Stimulated activated effector memory CD8-positive, alpha-beta T cell treated with anti-CD3 and anti-CD28 coated beads, Interleukin-12 subunit alpha, Interleukin-12 subunit beta, amount 100 ng/mL, for 72 hours (primary cell): ENCODE data around the gene PPFIA2.

Experiments
- ATAC-seq: fragments of 150-1000 bp; cut with Tn5 transposase; 2 replicates; pipeline ENCODE4 v1.10.0; 2021
- DNase-seq, 2 donors: peaks; one replicate each; pipeline ENCODE4 v3.0.0; 2021 to 2022; ENCODE audit warnings: low spot score in 2 of 2
- H3K27ac Mint-ChIP-seq: one replicate; pipeline ENCODE4 v1.8.0; 2022; ENCODE audit warnings: mild to moderate bottlenecking, mixed read lengths
- H3K36me3 Mint-ChIP-seq: one replicate; pipeline ENCODE4 v1.8.0; 2022; ENCODE audit warnings: mild to moderate bottlenecking, mixed read lengths
- H3K4me1 Mint-ChIP-seq: one replicate; pipeline ENCODE4 v1.8.0; 2022; ENCODE audit warnings: mixed read lengths
- H3K4me3 Mint-ChIP-seq: one replicate; pipeline ENCODE4 v1.8.0; 2022; ENCODE audit warnings: mild to moderate bottlenecking, mixed read lengths
- H3K9me3 Mint-ChIP-seq: one replicate; pipeline ENCODE4 v1.8.0; 2022; ENCODE audit warnings: mixed read lengths

The PPFIA2 gene

GRCh38 chr12:81759190-81760051 lies at the start of gene PPFIA2:
TSS of gene PPFIA2 (minus strand) at chr12:81759350.
- peaks cover 10% of the 10 kb centered on the region for H3K4me1 Mint-ChIP-seq
- peak within 1 kb of the TSS; percentile 71 for H3K4me3 Mint-ChIP-seq
- DNase-seq: no peak
- no peaks in the 10 kb centered on the region for H3K9me3 Mint-ChIP-seq
- no peaks in the 10 kb centered on the region for H3K36me3 Mint-ChIP-seq
- ATAC-seq: peak; percentile 58
- H3K27ac Mint-ChIP-seq: no peak within 1 kb of the TSS

GRCh38 chr12:81800298-81801148 lies 41.4 kb upstream of the PPFIA2 start:
- Mint-ChIP-seq H3K27ac (no peak overlapping the region), H3K36me3 (no peaks in the 10 kb centered on the region), H3K9me3 (no peaks in the 10 kb centered on the region), H3K4me3 (no peak overlapping the region), H3K4me1 (no peaks in the 10 kb centered on the region)
- no peak for DNase-seq
- ATAC-seq: peak; percentile 61

GRCh38 chr12:81798294-81798693 lies 39.1 kb upstream of the PPFIA2 start:
- Mint-ChIP-seq H3K36me3 (no peaks in the 10 kb centered on the region), H3K9me3 (no peaks in the 10 kb centered on the region), H3K4me3 (no peak overlapping the region), H3K27ac (no peak overlapping the region), H3K4me1 (no peaks in the 10 kb centered on the region)
- ATAC-seq (no peak), DNase-seq (no peak)

- H3K4me1 Mint-ChIP-seq: no peaks in the 10 kb centered on the region
- H3K36me3 Mint-ChIP-seq: no peaks in the 10 kb centered on the region
- H3K9me3 Mint-ChIP-seq: no peaks in the 10 kb centered on the region
- ATAC-seq: no peak
- DNase-seq: no peak
- H3K4me3 Mint-ChIP-seq: no peak overlapping the region
- H3K27ac Mint-ChIP-seq: no peak overlapping the region
Observed at GRCh38 chr12:81797100-81797499, 38.0 kb upstream of the PPFIA2 start.

GRCh38 chr12:81792666-81793065 lies 33.5 kb upstream of the PPFIA2 start:
- Mint-ChIP-seq H3K36me3 (no peaks in the 10 kb centered on the region), H3K4me3 (no peak overlapping the region), H3K9me3 (no peaks in the 10 kb centered on the region), H3K27ac (no peak overlapping the region), H3K4me1 (no peaks in the 10 kb centered on the region)
- no peak for DNase-seq
- ATAC-seq: no peak

- no peaks in the 10 kb centered on the region for H3K4me1 Mint-ChIP-seq
- ATAC-seq (no peak), DNase-seq (no peak)
- H3K4me3 Mint-ChIP-seq: no peak overlapping the region
- H3K9me3 Mint-ChIP-seq: no peaks in the 10 kb centered on the region
- H3K27ac Mint-ChIP-seq: no peak overlapping the region
- H3K36me3 Mint-ChIP-seq: no peaks in the 10 kb centered on the region
Observed at GRCh38 chr12:81779216-81779615, 20.1 kb upstream of the PPFIA2 start.

GRCh38 chr12:81778719-81779118 lies 19.6 kb upstream of the PPFIA2 start:
- H3K36me3 Mint-ChIP-seq: no peaks in the 10 kb centered on the region

GRCh38 chr12:81758421-81759189 lies 545 bp downstream of the PPFIA2 start:
- Mint-ChIP-seq H3K9me3 (no peaks in the 10 kb centered on the region), H3K27ac (no peak overlapping the region), H3K4me3 (peak overlapping the region; percentile 71), H3K4me1 (peaks cover 10% of the 10 kb centered on the region), H3K36me3 (no peaks in the 10 kb centered on the region)
- ATAC-seq (peak; percentile 54), DNase-seq (no peak)

More at GRCh38 chr12:81778719-81779118, 19.6 kb upstream of the PPFIA2 start:
- no peak overlapping the region for H3K27ac Mint-ChIP-seq
- ATAC-seq (no peak), DNase-seq (no peak)
- no peak overlapping the region for H3K4me3 Mint-ChIP-seq
- H3K9me3 Mint-ChIP-seq: no peaks in the 10 kb centered on the region
- H3K4me1 Mint-ChIP-seq: no peaks in the 10 kb centered on the region

GRCh38 chr12:81757731-81758365 lies 1.3 kb downstream of the PPFIA2 start:
- Mint-ChIP-seq H3K9me3 (no peaks in the 10 kb centered on the region), H3K27ac (no peak overlapping the region), H3K36me3 (no peaks in the 10 kb centered on the region), H3K4me1 (peaks cover 10% of the 10 kb centered on the region), H3K4me3 (peak overlapping the region; percentile 71)
- ATAC-seq (no peak), DNase-seq (no peak)

- no peak for ATAC-seq
- H3K36me3 Mint-ChIP-seq: no peaks in the 10 kb centered on the region
- H3K27ac Mint-ChIP-seq: no peak overlapping the region
- H3K9me3 Mint-ChIP-seq: peaks cover 3% of the 10 kb centered on the region
- no peak for DNase-seq
- no peak overlapping the region for H3K4me3 Mint-ChIP-seq
- no peaks in the 10 kb centered on the region for H3K4me1 Mint-ChIP-seq
Observed at GRCh38 chr12:81729781-81730180, 29.4 kb downstream of the PPFIA2 start.

GRCh38 chr12:81727391-81727790 lies 31.8 kb downstream of the PPFIA2 start:
- ATAC-seq: no peak
- H3K4me3 Mint-ChIP-seq: no peak overlapping the region
- peaks cover 3% of the 10 kb centered on the region for H3K9me3 Mint-ChIP-seq
- H3K4me1 Mint-ChIP-seq: no peaks in the 10 kb centered on the region
- H3K36me3 Mint-ChIP-seq: no peaks in the 10 kb centered on the region
- no peak overlapping the region for H3K27ac Mint-ChIP-seq
- no peak for DNase-seq

GRCh38 chr12:81726634-81727033 lies 32.5 kb downstream of the PPFIA2 start:
- no peak overlapping the region for H3K4me3 Mint-ChIP-seq
- peaks cover 3% of the 10 kb centered on the region for H3K9me3 Mint-ChIP-seq
- H3K36me3 Mint-ChIP-seq: no peaks in the 10 kb centered on the region
- H3K4me1 Mint-ChIP-seq: no peaks in the 10 kb centered on the region
- DNase-seq (no peak), ATAC-seq (no peak)
- no peak overlapping the region for H3K27ac Mint-ChIP-seq

- H3K4me3 Mint-ChIP-seq: no peak overlapping the region
- ATAC-seq: no peak
- no peaks in the 10 kb centered on the region for H3K36me3 Mint-ChIP-seq
- no peak for DNase-seq
- peaks cover 3% of the 10 kb centered on the region for H3K9me3 Mint-ChIP-seq
- H3K27ac Mint-ChIP-seq: no peak overlapping the region
- no peaks in the 10 kb centered on the region for H3K4me1 Mint-ChIP-seq
Observed at GRCh38 chr12:81723361-81723760, 35.8 kb downstream of the PPFIA2 start.

- Mint-ChIP-seq H3K9me3 (peaks cover 3% of the 10 kb centered on the region), H3K4me3 (no peak overlapping the region), H3K27ac (no peak overlapping the region), H3K4me1 (no peaks in the 10 kb centered on the region), H3K36me3 (no peaks in the 10 kb centered on the region)
- DNase-seq (no peak), ATAC-seq (no peak)
Observed at GRCh38 chr12:81722004-81722403, 37.1 kb downstream of the PPFIA2 start.

- DNase-seq (no peak), ATAC-seq (no peak)
- Mint-ChIP-seq H3K4me3 (no peak overlapping the region), H3K4me1 (no peaks in the 10 kb centered on the region), H3K27ac (no peak overlapping the region), H3K36me3 (no peaks in the 10 kb centered on the region), H3K9me3 (peaks cover 3% of the 10 kb centered on the region)
Observed at GRCh38 chr12:81718616-81719015, 40.5 kb downstream of the PPFIA2 start.
